Measurements from ENCODE around the gene PATE1. TPM values are rescaled to one million over a fixed set of nuclear protein-coding genes. Genes with fewer than 3 reads are reported as not detected.

The PATE1 gene
- total RNA-seq, 1 donor from 2014 or later = not detected

- no peak for DNase-seq (ENCODE audit: low read depth in 2 of 2)
These were observed 44.7 kb downstream of the PATE1 start for GRCh38 chr11:125790825-125791224.

- DNase-seq (ENCODE audit: low read depth in 2 of 2) = no peak
These were observed 51.6 kb downstream of the PATE1 start for GRCh38 chr11:125797641-125798040.

Other genes with a start within 250 kb of the PATE1 start
- 103 and 111 TPM in 2 replicates for gene EI24, start 176.8 kb upstream of the PATE1 start, total RNA-seq
- gene STT3A, start 153.4 kb upstream of the PATE1 start, total RNA-seq = 164 and 210 TPM in 2 replicates
- 12.6 and 27.0 TPM in 2 replicates for gene CHEK1, start 121.1 kb upstream of the PATE1 start, total RNA-seq
- 0.13 TPM in 1 of 2 replicates, not detected in the other for gene ACRV1, start 65.4 kb upstream of the PATE1 start, total RNA-seq
- 0.13 TPM in 1 of 2 replicates, not detected in the other for gene PATE2, start 32.5 kb downstream of the PATE1 start, total RNA-seq
- not detected in 2 replicates for gene PATE3, start 41.8 kb downstream of the PATE1 start, total RNA-seq
- not detected in 2 replicates for gene PATE4, start 87.0 kb downstream of the PATE1 start, total RNA-seq
- 5.6 and 5.8 TPM in 2 replicates for gene HYLS1, start 141.4 kb downstream of the PATE1 start, total RNA-seq
- 7.4 and 7.6 TPM in 2 replicates for gene PUS3, start 156.9 kb downstream of the PATE1 start, total RNA-seq
- under 0.01 TPM in 1 of 2 replicates, not detected in the other for gene DDX25, start 158.2 kb downstream of the PATE1 start, total RNA-seq
- gene VSIG10L2, start 199.8 kb downstream of the PATE1 start, total RNA-seq = not detected in 2 replicates